HG02571 (cell line): ENCODE results near the gene STAU1.
"Not testable (repeated sequence)": the region's sequence is repeated elsewhere in the genome, so short reads cannot be mapped to it uniquely, and the experiment has no call there.

ENCODE experiments used
- ATAC-seq: cut with Tn5 transposase; IDR thresholded peaks from one replicate; pipeline ENCODE4 v1.9.1; 2021; ENCODE audit warnings: mild to moderate bottlenecking, moderate library complexity; ENCODE audit not compliant: unreplicated experiment

Gene STAU1

GRCh38 chr20:49207076-49207475 is 18.9 kb upstream of the STAU1 start:
- ATAC-seq = no peak

- ATAC-seq = no peak
Measured at GRCh38 chr20:49203746-49204145, 15.6 kb upstream of the STAU1 start.

- ATAC-seq = no peak
Measured at GRCh38 chr20:49203011-49203410, 14.9 kb upstream of the STAU1 start.

GRCh38 chr20:49199729-49200293 is 11.7 kb upstream of the STAU1 start:
- ATAC-seq = no peak

- ATAC-seq = not testable (repeated sequence)
Measured at GRCh38 chr20:49192944-49193518, 4.9 kb upstream of the STAU1 start.

- peak; percentile 2 for ATAC-seq
Measured at GRCh38 chr20:49187330-49187850, 744 bp downstream of the STAU1 start.

GRCh38 chr20:49186535-49187329 is 1.4 kb downstream of the STAU1 start:
- ATAC-seq = no peak

- no peak for ATAC-seq
Measured at GRCh38 chr20:49185071-49185761, 2.9 kb downstream of the STAU1 start.

- no peak for ATAC-seq
Measured at GRCh38 chr20:49184691-49185070, 3.5 kb downstream of the STAU1 start.

GRCh38 chr20:49184084-49184501 is 4.0 kb downstream of the STAU1 start:
- ATAC-seq = not testable (repeated sequence)

GRCh38 chr20:49183444-49183843 is 4.7 kb downstream of the STAU1 start:
- ATAC-seq = no peak

GRCh38 chr20:49181265-49181877 is 6.8 kb downstream of the STAU1 start:
- ATAC-seq = no peak

GRCh38 chr20:49179368-49180277 is 8.5 kb downstream of the STAU1 start:
- no peak for ATAC-seq

GRCh38 chr20:49174183-49174582 is 14.0 kb downstream of the STAU1 start:
- ATAC-seq = no peak

- ATAC-seq = no peak
Measured at GRCh38 chr20:49172413-49172812, 15.7 kb downstream of the STAU1 start.

GRCh38 chr20:49171909-49172308 is 16.2 kb downstream of the STAU1 start:
- no peak for ATAC-seq

GRCh38 chr20:49170714-49171113 is 17.4 kb downstream of the STAU1 start:
- no peak for ATAC-seq

- no peak for ATAC-seq
Measured at GRCh38 chr20:49169547-49169946, 18.6 kb downstream of the STAU1 start.

- not testable (repeated sequence) for ATAC-seq
Measured at GRCh38 chr20:49168864-49169263, 19.3 kb downstream of the STAU1 start.
